Activated CD8-positive, alpha-beta T cell treated with anti-CD3 and anti-CD28 coated beads, Interleukin-2, amount 10 ng/mL, durations not matched to agents 7 days and 5 days (primary cell): ENCODE data around the gene TEP1. TPM values are rescaled to one million over a fixed set of nuclear protein-coding genes. Genes with fewer than 3 reads are reported as not detected.

Experiments used
- ATAC-seq: fragments of 150-1000 bp; cut with Tn5 transposase; one replicate; pipeline ENCODE4 v1.10.0; 2021; ENCODE audit warnings: moderate library complexity
- CTCF ChIA-PET: fragments of 350-600 bp; sonication (Branson Sonifier 250); formaldehyde crosslinking; loops from one replicate; lab custom pipeline; 2021; ENCODE audit warnings: antibody characterized with exemption; lab: Charles Lee
- POLR2A ChIA-PET: fragments of 350-600 bp; sonication (Branson Sonifier 250); formaldehyde crosslinking; loops from one replicate; lab custom pipeline; 2021; ENCODE audit warnings: antibody characterized with exemption; lab: Charles Lee
- DNase-seq: peaks from one replicate; pipeline ENCODE4 v3.0.0-alpha.2; 2020
- H3K27ac Mint-ChIP-seq: one replicate; pipeline ENCODE4 v1.8.0; 2021; ENCODE audit warnings: mild to moderate bottlenecking, mixed read lengths
- H3K27me3 Mint-ChIP-seq: one replicate; pipeline ENCODE4 v1.8.0; 2021; ENCODE audit warnings: low read depth, mixed read lengths
- H3K36me3 Mint-ChIP-seq: one replicate; pipeline ENCODE4 v1.8.0; 2021; ENCODE audit warnings: low read depth, mixed read lengths
- H3K4me1 Mint-ChIP-seq: one replicate; pipeline ENCODE4 v1.8.0; 2021; ENCODE audit warnings: low read depth, mixed read lengths
- H3K4me3 Mint-ChIP-seq: one replicate; pipeline ENCODE4 v1.8.0; 2021; ENCODE audit warnings: mild to moderate bottlenecking, mixed read lengths
- H3K9me3 Mint-ChIP-seq: one replicate; pipeline ENCODE4 v1.8.0; 2022; ENCODE audit warnings: mixed read lengths; ENCODE audit not compliant: insufficient read depth
- total RNA-seq, 2 experiments: library from RNA; stranded (reverse); gene quantifications; one replicate each; pipeline ENCODE4 v1.2.3, GENCODE V29; 2021

TEP1 gene
- total RNA-seq, 2 experiments from 2014 or later: 34.6 to 48.7 TPM

- ChIA-PET POLR2A (interaction anchor here (1.0 kb wide), 1 partner anchor 43 kb away, joined by 3 read pairs; the partner anchor contains the start of gene PARP2), CTCF (interaction anchor here (1.7 kb wide), 1 partner anchor 224 kb away, joined by 3 read pairs; no protein-coding TSS in a partner anchor)
- Mint-ChIP-seq H3K36me3 (peaks cover 68% of the 10 kb centered on the region), H3K4me3 (no peak overlapping the region), H3K4me1 (peaks cover 7% of the 10 kb centered on the region), H3K27ac (no peak overlapping the region), H3K9me3 (no peaks in the 10 kb centered on the region), H3K27me3 (no peaks in the 10 kb centered on the region)
- DNase-seq: no peak
- ATAC-seq: no peak
Measured at GRCh38 chr14:20386276-20386855, 26.9 kb downstream of the TEP1 start.

- Mint-ChIP-seq H3K4me3 (no peak overlapping the region), H3K36me3 (peaks cover 70% of the 10 kb centered on the region), H3K27me3 (no peaks in the 10 kb centered on the region), H3K4me1 (peaks cover 7% of the 10 kb centered on the region), H3K9me3 (no peaks in the 10 kb centered on the region), H3K27ac (no peak overlapping the region)
- ChIA-PET CTCF (interaction anchor here (1.0 to 1.4 kb wide), 3 partner anchors 9 to 56 kb away, joined by 3 to 4 read pairs (median 3); partner anchors contain the start of gene PARP2), POLR2A (no interaction called here)
- ATAC-seq: no peak
- no peak for DNase-seq
Measured at GRCh38 chr14:20384886-20385285, 28.4 kb downstream of the TEP1 start.

- Mint-ChIP-seq H3K4me3 (no peak overlapping the region), H3K27me3 (no peaks in the 10 kb centered on the region), H3K9me3 (no peaks in the 10 kb centered on the region), H3K4me1 (peaks cover 3% of the 10 kb centered on the region), H3K27ac (no peak overlapping the region), H3K36me3 (peaks cover 71% of the 10 kb centered on the region)
- no peak for DNase-seq
- ATAC-seq: no peak
- POLR2A ChIA-PET: no interaction called here
- CTCF ChIA-PET: interaction anchor here (1.0 to 1.4 kb wide), 3 partner anchors 9 to 55 kb away, joined by 3 to 4 read pairs (median 3); partner anchors contain the start of gene PARP2
Measured at GRCh38 chr14:20384321-20384720, 29.0 kb downstream of the TEP1 start.

GRCh38 chr14:20383636-20384035 is 29.7 kb downstream of the TEP1 start:
- H3K9me3 Mint-ChIP-seq: no peaks in the 10 kb centered on the region
- ChIA-PET POLR2A (no interaction called here), CTCF (no interaction called here)
- H3K27me3 Mint-ChIP-seq: no peaks in the 10 kb centered on the region
- H3K4me1 Mint-ChIP-seq: no peaks in the 10 kb centered on the region
- H3K27ac Mint-ChIP-seq: no peak overlapping the region
- H3K4me3 Mint-ChIP-seq: no peak overlapping the region
- DNase-seq: no peak
- H3K36me3 Mint-ChIP-seq: peaks cover 70% of the 10 kb centered on the region
- no peak for ATAC-seq

GRCh38 chr14:20383032-20383431 is 30.3 kb downstream of the TEP1 start:
- DNase-seq (no peak), ATAC-seq (no peak)
- ChIA-PET CTCF (no interaction called here), POLR2A (no interaction called here)
- Mint-ChIP-seq H3K27me3 (no peaks in the 10 kb centered on the region), H3K4me3 (no peak overlapping the region), H3K9me3 (no peaks in the 10 kb centered on the region), H3K36me3 (peaks cover 70% of the 10 kb centered on the region), H3K27ac (no peak overlapping the region), H3K4me1 (no peaks in the 10 kb centered on the region)

GRCh38 chr14:20382526-20382925 is 30.8 kb downstream of the TEP1 start:
- Mint-ChIP-seq H3K36me3 (peaks cover 69% of the 10 kb centered on the region), H3K4me3 (no peak overlapping the region), H3K27me3 (no peaks in the 10 kb centered on the region), H3K9me3 (no peaks in the 10 kb centered on the region), H3K27ac (no peak overlapping the region), H3K4me1 (no peaks in the 10 kb centered on the region)
- CTCF ChIA-PET: no interaction called here
- no peak for DNase-seq
- POLR2A ChIA-PET: no interaction called here
- no peak for ATAC-seq

- H3K27ac Mint-ChIP-seq: no peak overlapping the region
- H3K27me3 Mint-ChIP-seq: no peaks in the 10 kb centered on the region
- ATAC-seq (no peak), DNase-seq (no peak)
- H3K4me1 Mint-ChIP-seq: no peaks in the 10 kb centered on the region
- ChIA-PET CTCF (interaction anchor here (0.9 kb wide), 1 partner anchor 55 kb away, joined by 4 read pairs; no protein-coding TSS in a partner anchor), POLR2A (no interaction called here)
- H3K4me3 Mint-ChIP-seq: no peak overlapping the region
- peaks cover 69% of the 10 kb centered on the region for H3K36me3 Mint-ChIP-seq
- H3K9me3 Mint-ChIP-seq: no peaks in the 10 kb centered on the region
Measured at GRCh38 chr14:20381341-20381740, 32.0 kb downstream of the TEP1 start.

- H3K4me3 Mint-ChIP-seq: no peak overlapping the region
- ATAC-seq (no peak), DNase-seq (no peak)
- POLR2A ChIA-PET: no interaction called here
- CTCF ChIA-PET: interaction anchor here (1.0 kb wide), 1 partner anchor 38 kb away, joined by 3 read pairs; no protein-coding TSS in a partner anchor
- no peaks in the 10 kb centered on the region for H3K4me1 Mint-ChIP-seq
- peaks cover 66% of the 10 kb centered on the region for H3K36me3 Mint-ChIP-seq
- H3K27me3 Mint-ChIP-seq: no peaks in the 10 kb centered on the region
- H3K27ac Mint-ChIP-seq: no peak overlapping the region
- no peaks in the 10 kb centered on the region for H3K9me3 Mint-ChIP-seq
Measured at GRCh38 chr14:20380681-20381080, 32.6 kb downstream of the TEP1 start.

- H3K27me3 Mint-ChIP-seq: no peaks in the 10 kb centered on the region
- H3K27ac Mint-ChIP-seq: no peak overlapping the region
- H3K9me3 Mint-ChIP-seq: no peaks in the 10 kb centered on the region
- H3K36me3 Mint-ChIP-seq: peaks cover 66% of the 10 kb centered on the region
- CTCF ChIA-PET: interaction anchor here (1.0 kb wide), 1 partner anchor 37 kb away, joined by 3 read pairs; no protein-coding TSS in a partner anchor
- H3K4me1 Mint-ChIP-seq: no peaks in the 10 kb centered on the region
- ATAC-seq: no peak
- POLR2A ChIA-PET: interaction anchor here (1.4 kb wide), 1 partner anchor 12 kb away, joined by 3 read pairs; no protein-coding TSS in a partner anchor
- H3K4me3 Mint-ChIP-seq: no peak overlapping the region
- no peak for DNase-seq
Measured at GRCh38 chr14:20379743-20380142, 33.6 kb downstream of the TEP1 start.

- peaks cover 61% of the 10 kb centered on the region for H3K36me3 Mint-ChIP-seq
- H3K27ac Mint-ChIP-seq: no peak overlapping the region
- H3K9me3 Mint-ChIP-seq: no peaks in the 10 kb centered on the region
- POLR2A ChIA-PET: no interaction called here
- H3K27me3 Mint-ChIP-seq: no peaks in the 10 kb centered on the region
- H3K4me3 Mint-ChIP-seq: no peak overlapping the region
- DNase-seq (no peak), ATAC-seq (no peak)
- CTCF ChIA-PET: no interaction called here
- H3K4me1 Mint-ChIP-seq: no peaks in the 10 kb centered on the region
Measured at GRCh38 chr14:20377171-20377570, 36.1 kb downstream of the TEP1 start.

GRCh38 chr14:20376071-20376588 is 37.2 kb downstream of the TEP1 start:
- no peak for ATAC-seq
- CTCF ChIA-PET: interaction anchor here (0.8 kb wide), 1 partner anchor 9 kb away, joined by 3 read pairs; no protein-coding TSS in a partner anchor

GRCh38 chr14:20375471-20375870 is 37.8 kb downstream of the TEP1 start:
- POLR2A ChIA-PET: no interaction called here
- Mint-ChIP-seq H3K9me3 (no peaks in the 10 kb centered on the region), H3K36me3 (peaks cover 64% of the 10 kb centered on the region), H3K27me3 (no peaks in the 10 kb centered on the region), H3K4me1 (no peaks in the 10 kb centered on the region), H3K4me3 (no peak overlapping the region), H3K27ac (no peak overlapping the region)
- no peak for DNase-seq
- no peak for ATAC-seq
- CTCF ChIA-PET: interaction anchor here (0.8 kb wide), 1 partner anchor 9 kb away, joined by 3 read pairs; no protein-coding TSS in a partner anchor

More at GRCh38 chr14:20376071-20376588, 37.2 kb downstream of the TEP1 start:
- DNase-seq: no peak
- no peak overlapping the region for H3K4me3 Mint-ChIP-seq
- H3K9me3 Mint-ChIP-seq: no peaks in the 10 kb centered on the region
- H3K4me1 Mint-ChIP-seq: no peaks in the 10 kb centered on the region
- no peaks in the 10 kb centered on the region for H3K27me3 Mint-ChIP-seq
- H3K36me3 Mint-ChIP-seq: peaks cover 65% of the 10 kb centered on the region
- no peak overlapping the region for H3K27ac Mint-ChIP-seq
- POLR2A ChIA-PET: no interaction called here
